C4-2B (cell line): Measurements from ENCODE around the gene CERCAM.

ENCODE experiments used
- H3K27ac ChIP-seq: fragments of 450-650 bp; 2 replicates; pipeline ENCODE4 v1.5.1; 2017
- ZFX ChIP-seq: fragments of 450-650 bp; IDR thresholded peaks from 2 replicates; pipeline ENCODE4 v1.6.1; 2017
- TF ChIP-seq, protein P1 (sequence below): fragments of 450-650 bp; conservative IDR thresholded peaks from 2 replicates; pipeline ENCODE4 v1.5.1; 2017; ENCODE audit warnings: mild to moderate bottlenecking

Gene CERCAM, protein sequence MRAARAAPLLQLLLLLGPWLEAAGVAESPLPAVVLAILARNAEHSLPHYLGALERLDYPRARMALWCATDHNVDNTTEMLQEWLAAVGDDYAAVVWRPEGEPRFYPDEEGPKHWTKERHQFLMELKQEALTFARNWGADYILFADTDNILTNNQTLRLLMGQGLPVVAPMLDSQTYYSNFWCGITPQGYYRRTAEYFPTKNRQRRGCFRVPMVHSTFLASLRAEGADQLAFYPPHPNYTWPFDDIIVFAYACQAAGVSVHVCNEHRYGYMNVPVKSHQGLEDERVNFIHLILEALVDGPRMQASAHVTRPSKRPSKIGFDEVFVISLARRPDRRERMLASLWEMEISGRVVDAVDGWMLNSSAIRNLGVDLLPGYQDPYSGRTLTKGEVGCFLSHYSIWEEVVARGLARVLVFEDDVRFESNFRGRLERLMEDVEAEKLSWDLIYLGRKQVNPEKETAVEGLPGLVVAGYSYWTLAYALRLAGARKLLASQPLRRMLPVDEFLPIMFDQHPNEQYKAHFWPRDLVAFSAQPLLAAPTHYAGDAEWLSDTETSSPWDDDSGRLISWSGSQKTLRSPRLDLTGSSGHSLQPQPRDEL

DNA sequence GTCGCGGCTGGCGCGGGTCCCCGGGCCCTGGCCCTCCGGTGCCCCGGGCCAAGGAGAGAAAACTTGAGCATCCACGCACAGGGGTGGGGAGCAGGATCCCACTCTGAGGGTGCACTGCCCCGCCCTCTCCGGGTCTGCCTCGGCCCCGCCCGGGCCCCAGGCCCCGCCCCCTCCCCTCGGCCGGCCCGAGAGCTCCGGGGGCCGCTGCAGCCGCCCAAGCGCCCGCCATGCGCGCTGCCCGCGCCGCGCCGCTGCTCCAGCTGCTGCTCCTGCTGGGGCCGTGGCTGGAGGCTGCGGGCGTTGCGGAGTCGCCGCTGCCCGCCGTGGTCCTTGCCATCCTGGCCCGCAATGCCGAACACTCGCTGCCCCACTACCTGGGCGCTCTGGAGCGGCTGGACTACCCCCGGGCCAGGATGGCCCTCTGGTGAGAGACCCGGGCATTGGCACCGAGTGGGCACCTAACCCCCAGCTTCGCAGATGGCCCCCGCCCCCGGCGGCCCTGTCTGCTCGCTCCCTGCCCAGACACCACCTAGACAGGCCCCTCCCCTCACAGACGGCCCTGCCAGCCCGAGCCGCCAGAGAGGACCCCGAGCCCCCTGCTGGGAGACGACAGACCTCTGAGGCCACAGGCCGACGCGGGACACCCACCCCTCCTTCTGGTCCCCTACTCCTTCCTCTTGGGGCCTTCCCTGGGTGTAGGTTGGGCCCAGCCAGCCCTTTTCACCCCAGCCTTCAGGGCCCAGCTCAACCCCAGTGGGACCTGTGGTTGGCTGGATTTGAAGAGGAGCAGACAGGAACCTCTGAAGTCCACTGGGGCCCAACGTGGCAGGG, at the start of gene CERCAM:
CERCAM (plus strand) TSS at position 207 of the 831 bp plus-strand sequence; CDS start at position 228, 21 bp downstream.
- TF ChIP-seq, protein P1, sequence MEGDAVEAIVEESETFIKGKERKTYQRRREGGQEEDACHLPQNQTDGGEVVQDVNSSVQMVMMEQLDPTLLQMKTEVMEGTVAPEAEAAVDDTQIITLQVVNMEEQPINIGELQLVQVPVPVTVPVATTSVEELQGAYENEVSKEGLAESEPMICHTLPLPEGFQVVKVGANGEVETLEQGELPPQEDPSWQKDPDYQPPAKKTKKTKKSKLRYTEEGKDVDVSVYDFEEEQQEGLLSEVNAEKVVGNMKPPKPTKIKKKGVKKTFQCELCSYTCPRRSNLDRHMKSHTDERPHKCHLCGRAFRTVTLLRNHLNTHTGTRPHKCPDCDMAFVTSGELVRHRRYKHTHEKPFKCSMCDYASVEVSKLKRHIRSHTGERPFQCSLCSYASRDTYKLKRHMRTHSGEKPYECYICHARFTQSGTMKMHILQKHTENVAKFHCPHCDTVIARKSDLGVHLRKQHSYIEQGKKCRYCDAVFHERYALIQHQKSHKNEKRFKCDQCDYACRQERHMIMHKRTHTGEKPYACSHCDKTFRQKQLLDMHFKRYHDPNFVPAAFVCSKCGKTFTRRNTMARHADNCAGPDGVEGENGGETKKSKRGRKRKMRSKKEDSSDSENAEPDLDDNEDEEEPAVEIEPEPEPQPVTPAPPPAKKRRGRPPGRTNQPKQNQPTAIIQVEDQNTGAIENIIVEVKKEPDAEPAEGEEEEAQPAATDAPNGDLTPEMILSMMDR: no peak
- no peak for TF ChIP-seq ZFX
- H3K27ac ChIP-seq: peak within 1 kb of the TSS; percentile 2; the same call in 1 of the 2 replicates

DNA sequence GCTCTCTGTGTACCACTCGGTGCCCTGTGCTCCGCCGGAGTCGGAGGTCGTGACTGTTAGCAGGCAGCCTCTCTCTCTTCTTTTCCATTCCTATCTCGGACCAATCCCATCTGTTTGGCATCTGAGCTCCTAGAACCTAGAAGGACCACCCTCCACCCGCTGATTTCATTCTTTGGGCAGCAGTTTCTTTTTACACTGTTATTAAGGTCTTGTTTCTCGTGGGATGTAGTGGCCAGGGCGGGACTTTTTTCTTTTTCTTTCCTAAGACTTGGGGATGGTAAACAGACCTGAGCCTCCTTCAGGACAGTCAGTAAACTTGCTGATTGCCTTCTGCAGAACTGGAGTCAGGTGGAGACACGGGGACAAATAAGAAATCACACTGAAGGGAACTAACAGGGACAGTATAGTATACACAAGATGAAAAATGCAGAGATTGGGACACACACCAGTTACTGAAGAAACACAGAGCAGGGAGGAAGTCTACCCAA, 49.0 kb upstream of the CERCAM start:
- TF ChIP-seq, protein P1: no peak
- TF ChIP-seq ZFX: no peak
- H3K27ac ChIP-seq: peak overlapping the region; percentile 80

DNA sequence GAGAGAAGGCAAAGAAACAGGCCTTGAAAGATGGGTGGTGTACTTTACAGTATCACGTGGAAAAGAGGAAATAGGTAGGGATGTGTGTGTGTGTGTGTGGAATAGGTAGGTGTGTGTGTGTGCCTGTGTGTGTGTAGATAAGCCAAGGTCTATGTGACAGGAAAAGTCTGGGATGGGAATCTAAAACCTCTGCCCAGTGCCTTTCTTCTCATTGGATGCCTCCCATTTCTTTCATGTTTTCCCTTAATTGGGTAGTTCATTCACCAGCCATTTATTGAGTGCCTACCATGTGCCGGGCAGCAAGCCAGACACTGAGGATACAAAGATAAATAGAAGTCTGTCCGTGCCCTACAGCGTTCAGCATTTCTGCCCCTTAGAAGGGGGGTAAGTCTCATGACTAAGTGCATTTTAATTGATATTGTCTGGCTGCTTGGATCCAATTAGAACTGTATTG, 48.4 kb upstream of the CERCAM start:
- peak overlapping the region; percentile 80; the same call in 1 of the 2 replicates for H3K27ac ChIP-seq

DNA sequence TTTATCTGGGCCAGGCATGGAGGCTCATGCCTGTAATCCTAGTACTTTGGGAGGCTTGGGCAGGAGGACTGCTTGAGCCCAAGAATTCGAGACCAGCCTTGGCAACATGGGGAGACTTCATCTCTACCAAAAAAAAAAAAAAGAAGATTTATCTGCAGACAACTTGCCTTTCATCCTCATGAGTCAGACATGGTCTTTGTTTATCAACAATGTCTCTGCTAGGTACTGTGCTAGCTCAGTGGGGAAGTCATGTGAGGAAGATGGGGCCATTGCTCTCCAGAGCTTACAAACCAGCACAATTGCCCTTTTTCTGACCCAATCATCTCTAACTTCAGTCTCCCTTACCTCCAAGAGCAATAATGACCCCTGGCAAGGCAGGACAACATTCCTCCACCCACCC, 47.9 kb upstream of the CERCAM start:
- TF ChIP-seq ZFX: no peak
- TF ChIP-seq, protein P1: no peak
- no peak overlapping the region; the same call in 1 of the 2 replicates for H3K27ac ChIP-seq

More for the DNA sequence above, 48.4 kb upstream of the CERCAM start:
- no peak for TF ChIP-seq ZFX
- TF ChIP-seq, protein P1: no peak

DNA sequence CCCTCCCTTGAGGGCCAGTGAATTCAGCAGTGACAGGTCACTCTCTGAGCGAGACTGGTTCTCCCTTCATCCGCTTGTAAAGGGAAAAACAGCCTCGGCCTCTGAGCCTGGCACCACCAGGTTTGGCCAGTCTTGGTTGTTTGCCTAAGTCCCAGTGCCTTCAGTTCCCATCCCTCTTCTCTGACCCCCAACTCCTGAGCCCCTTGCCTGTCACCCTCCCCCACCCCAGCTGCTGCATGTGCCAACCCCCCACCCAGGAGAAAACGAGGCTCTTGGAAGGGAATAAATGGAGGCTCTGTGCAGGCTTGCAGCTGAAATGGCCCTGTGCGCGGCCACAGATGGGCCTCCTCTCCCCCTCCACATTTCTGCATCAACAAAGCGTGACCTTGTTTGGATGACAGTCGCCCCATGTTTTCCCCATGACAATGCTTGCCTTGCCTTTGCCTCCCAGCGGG, 46.4 kb upstream of the CERCAM start:
- no peak overlapping the region for H3K27ac ChIP-seq
- no peak for TF ChIP-seq ZFX
- TF ChIP-seq, protein P1: no peak

DNA sequence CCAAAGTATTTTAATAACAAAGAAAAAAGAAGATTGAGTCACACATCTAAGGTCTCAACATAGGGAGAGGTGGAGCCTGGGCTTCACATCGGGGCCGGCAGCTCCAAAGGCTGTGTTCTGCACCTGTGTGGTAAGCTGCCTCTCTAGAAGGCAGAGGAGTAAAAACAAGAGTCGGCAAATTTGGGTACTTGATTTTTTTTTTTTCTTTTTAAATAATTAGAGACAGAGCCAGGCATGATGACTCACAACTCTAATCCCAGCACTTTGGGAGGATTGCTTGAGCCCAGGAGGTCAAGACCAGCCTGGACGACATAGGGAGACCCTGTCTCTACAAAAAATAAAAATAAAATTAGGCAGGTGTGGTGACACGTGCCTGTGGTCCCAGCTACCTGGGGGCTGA, 44.8 kb upstream of the CERCAM start:
- TF ChIP-seq, protein P1: no peak
- TF ChIP-seq ZFX: no peak
- no peak overlapping the region for H3K27ac ChIP-seq
